ENCODE measurements around the gene VTI1A.

Gene VTI1A

GRCh38 chr10:112580267-112580666 lies 133.3 kb downstream of the VTI1A start:
- ChIA-PET POLR2A (no interaction called here), CTCF (no interaction called here)
- TF ChIP-seq CTCF (IDR thresholded peaks at IDR 0.05; ENCODE audit: control extremely low read depth, extremely low read depth, low read depth, missing control alignments) = no peak
- no peak for DNase-seq (ENCODE audit: extremely low spot score)

GRCh38 chr10:112581921-112582320 lies 134.9 kb downstream of the VTI1A start:
- POLR2A ChIA-PET = no interaction called here
- CTCF ChIA-PET = no interaction called here
- TF ChIP-seq CTCF (IDR thresholded peaks at IDR 0.05; ENCODE audit: control extremely low read depth, extremely low read depth, low read depth, missing control alignments) = no peak

GRCh38 chr10:112583236-112583939 lies 136.4 kb downstream of the VTI1A start:
- POLR2A ChIA-PET = no interaction called here
- no peak for DNase-seq (ENCODE audit: extremely low spot score)
- CTCF ChIA-PET = interaction anchor here (1.2 to 2.0 kb wide), 2 partner anchors 9 to 18 kb away, joined by 3 to 5 read pairs; no protein-coding TSS in a partner anchor

More at GRCh38 chr10:112581921-112582320, 134.9 kb downstream of the VTI1A start:
- DNase-seq (ENCODE audit: extremely low spot score) = no peak

GRCh38 chr10:112584276-112584675 lies 137.3 kb downstream of the VTI1A start:
- ChIA-PET CTCF (interaction anchor here (2.0 kb wide), 1 partner anchor 10 kb away, joined by 5 read pairs; no protein-coding TSS in a partner anchor), POLR2A (no interaction called here)
- no peak for TF ChIP-seq CTCF (IDR thresholded peaks at IDR 0.05; ENCODE audit: control extremely low read depth, extremely low read depth, low read depth, missing control alignments)
- DNase-seq (ENCODE audit: extremely low spot score) = no peak

More at GRCh38 chr10:112583236-112583939, 136.4 kb downstream of the VTI1A start:
- no peak for TF ChIP-seq CTCF (IDR thresholded peaks at IDR 0.05; ENCODE audit: control extremely low read depth, extremely low read depth, low read depth, missing control alignments)

GRCh38 chr10:112585126-112585525 lies 138.1 kb downstream of the VTI1A start:
- TF ChIP-seq CTCF (IDR thresholded peaks at IDR 0.05; ENCODE audit: control extremely low read depth, extremely low read depth, low read depth, missing control alignments) = no peak
- CTCF ChIA-PET = no interaction called here
- no peak for DNase-seq (ENCODE audit: extremely low spot score)
- POLR2A ChIA-PET = no interaction called here

- ChIA-PET POLR2A (no interaction called here), CTCF (no interaction called here)
- no peak for DNase-seq (ENCODE audit: extremely low spot score)
- TF ChIP-seq CTCF (IDR thresholded peaks at IDR 0.05; ENCODE audit: control extremely low read depth, extremely low read depth, low read depth, missing control alignments) = no peak
These were observed 138.9 kb downstream of the VTI1A start for GRCh38 chr10:112585960-112586359.
